NCI-H2081 (cell line): ENCODE data around the gene RAMAC.
"Not testable (repeated sequence)": the region's sequence is repeated elsewhere in the genome, so short reads cannot be mapped to it uniquely, and the experiment has no call there.

Experiments
- DNase-seq, 2 experiments: peaks; one replicate each; lab custom pipeline; 2025; lab: John Stamatoyannopoulos, UW

The RAMAC gene

DNA sequence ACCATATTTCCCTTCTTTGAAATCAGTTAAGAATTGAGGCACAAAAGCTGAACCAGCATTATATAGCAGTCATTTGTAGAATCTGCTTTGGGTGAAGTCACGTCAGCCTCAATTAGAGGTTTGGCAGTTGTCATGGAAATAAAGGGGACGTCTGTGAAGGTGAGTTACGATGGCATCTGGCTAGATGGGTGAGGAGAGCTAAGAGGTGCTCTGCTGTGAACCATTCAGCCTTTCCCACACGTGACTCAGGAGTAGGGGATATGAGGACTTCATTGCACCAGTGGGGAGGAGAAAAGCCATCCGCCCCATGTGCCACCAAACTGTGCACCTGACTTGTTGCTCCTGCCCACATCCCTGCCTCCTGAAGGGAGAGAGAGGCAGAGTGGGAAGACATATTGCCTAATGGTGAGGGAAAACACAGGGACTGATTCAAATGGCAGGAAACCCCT lies 28.2 kb downstream of the RAMAC start:
- DNase-seq, result no peak

DNA sequence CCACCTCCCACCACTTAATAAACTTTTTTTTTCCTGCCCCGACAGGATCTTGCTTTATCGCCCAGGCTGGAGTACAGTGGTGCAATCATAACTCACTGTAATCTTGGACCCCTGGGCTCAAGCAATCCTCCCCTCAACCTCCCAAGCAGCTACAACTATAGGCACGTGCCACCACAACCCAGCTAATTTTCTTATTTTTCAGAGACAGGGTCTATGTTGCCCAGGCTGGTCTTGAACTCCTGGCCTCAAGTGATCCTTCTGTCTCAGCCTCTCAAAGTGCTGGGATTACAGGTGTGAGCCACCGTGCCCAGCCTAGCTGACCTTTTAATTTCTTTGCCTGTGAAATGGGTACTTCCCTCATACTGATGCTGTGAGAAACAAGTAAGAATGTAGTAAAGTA lies 29.4 kb downstream of the RAMAC start:
- DNase-seq, result no peak

DNA sequence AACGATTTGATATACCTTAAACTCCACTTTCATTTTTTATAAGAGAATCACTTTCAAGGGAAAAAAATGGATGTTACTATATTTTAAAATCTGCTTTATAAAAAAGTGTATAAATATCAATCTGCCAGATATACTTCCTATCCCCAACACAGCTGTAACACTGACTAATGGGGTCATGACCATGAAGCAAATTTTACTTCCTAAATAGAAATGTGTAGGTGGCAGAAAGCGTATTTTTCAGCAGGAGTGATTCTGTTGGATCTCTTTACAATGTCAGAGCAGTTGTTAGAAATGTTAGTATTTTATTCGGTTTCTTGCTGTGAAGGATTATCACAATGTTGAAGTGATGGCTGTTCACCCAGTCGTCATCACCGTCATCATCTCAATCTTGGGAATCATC lies 30.9 kb downstream of the RAMAC start:
- DNase-seq, result no peak

DNA sequence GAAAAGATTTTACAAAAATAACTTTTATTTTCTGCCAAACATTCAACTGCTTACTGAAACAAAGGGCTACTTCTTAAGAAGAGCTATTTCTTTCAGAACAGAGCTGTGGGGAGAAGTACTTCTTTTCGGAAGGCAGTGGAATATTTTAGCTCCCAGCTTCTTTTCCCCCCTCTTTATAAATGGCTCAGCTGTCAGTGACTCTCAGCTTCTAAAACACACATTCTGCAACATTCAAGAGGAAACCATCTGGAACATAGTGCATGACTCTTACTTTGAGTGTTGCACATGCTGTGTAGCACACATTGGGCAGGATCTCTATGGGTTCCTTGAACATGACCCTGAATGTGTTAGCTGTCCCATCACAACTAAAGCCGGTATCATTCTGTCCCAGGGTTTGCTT lies 32.4 kb downstream of the RAMAC start:
- no peak for DNase-seq

DNA sequence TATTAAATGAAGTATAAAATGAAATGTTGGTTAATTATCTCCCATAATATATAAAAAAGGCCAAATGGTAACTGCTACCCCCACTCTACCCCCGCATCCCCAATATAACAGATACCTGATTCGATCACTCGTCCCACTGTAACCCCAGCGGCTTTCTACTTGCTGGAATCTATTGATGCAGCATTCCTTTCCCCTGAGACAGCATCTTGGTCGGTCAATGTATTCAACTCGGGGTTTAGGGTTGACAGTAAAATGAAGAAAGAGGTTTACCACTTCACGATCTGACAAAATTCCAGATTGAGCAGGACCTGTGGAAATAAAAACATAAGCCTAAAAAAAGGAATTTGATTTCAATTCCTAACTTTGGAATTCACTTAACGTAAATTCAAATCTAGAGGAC lies 44.0 kb downstream of the RAMAC start:
- DNase-seq, result no peak

DNA sequence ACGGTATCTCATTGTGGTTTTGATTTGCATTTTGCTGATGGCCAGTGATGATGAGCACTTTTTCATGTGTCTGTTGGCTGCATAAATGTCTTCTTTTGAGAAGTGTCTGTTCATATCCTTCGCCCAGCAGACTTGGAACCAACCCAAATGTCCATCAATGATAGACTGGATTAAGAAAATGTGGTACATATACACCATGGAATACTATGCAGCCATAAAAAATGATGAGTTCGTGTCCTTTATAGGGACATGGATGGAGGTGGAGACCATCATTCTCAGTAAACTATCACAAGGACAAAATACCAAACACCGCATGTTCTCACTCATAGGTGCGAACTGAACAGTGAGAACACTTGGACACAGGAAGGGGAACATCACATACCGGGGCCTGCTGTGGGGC lies 45.2 kb downstream of the RAMAC start:
- not testable (repeated sequence) for DNase-seq

DNA sequence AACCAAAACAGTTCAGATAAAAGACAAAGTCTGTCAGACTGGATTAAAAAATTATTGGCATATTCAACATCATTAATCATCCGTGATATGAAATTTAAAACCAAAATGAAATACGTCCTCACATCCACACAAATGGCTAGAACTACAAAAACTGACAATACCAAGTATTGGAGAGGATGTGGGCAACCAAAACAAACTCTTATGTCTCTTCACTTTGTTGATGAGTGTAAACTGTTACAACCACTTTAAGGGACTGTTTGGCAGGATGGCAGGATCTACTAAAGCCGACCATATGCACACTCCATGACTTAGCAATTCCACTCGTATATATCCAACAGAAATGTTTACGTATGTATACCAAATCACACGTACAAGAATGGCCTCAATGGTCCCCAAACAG lies 50.2 kb downstream of the RAMAC start:
- no peak for DNase-seq

DNA sequence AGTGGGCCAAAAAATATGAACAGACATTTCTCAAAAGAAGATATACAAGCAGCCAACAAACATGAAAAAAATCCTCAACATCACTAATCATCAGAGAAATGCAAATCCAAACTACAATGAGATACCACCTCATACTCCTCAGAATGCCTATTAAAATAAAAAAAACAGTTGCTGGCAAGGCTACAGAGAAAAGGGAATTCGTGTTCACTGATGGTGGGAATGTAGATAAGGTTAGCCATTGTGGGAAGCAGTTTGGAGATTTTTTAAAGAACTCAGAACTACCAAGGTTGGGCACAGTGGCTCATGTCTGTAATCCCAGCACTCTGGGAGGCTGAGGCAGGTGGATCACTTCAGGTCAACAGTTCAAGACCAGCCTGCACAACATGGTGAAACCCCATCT lies 53.2 kb downstream of the RAMAC start:
- DNase-seq, result no peak
